GM19452 (cell line): ENCODE data around the gene LAG3.

Experiments used
- ATAC-seq: cut with Tn5 transposase; IDR thresholded peaks from one replicate; pipeline ENCODE4 v1.9.1; 2021; ENCODE audit not compliant: unreplicated experiment

Gene LAG3

DNA sequence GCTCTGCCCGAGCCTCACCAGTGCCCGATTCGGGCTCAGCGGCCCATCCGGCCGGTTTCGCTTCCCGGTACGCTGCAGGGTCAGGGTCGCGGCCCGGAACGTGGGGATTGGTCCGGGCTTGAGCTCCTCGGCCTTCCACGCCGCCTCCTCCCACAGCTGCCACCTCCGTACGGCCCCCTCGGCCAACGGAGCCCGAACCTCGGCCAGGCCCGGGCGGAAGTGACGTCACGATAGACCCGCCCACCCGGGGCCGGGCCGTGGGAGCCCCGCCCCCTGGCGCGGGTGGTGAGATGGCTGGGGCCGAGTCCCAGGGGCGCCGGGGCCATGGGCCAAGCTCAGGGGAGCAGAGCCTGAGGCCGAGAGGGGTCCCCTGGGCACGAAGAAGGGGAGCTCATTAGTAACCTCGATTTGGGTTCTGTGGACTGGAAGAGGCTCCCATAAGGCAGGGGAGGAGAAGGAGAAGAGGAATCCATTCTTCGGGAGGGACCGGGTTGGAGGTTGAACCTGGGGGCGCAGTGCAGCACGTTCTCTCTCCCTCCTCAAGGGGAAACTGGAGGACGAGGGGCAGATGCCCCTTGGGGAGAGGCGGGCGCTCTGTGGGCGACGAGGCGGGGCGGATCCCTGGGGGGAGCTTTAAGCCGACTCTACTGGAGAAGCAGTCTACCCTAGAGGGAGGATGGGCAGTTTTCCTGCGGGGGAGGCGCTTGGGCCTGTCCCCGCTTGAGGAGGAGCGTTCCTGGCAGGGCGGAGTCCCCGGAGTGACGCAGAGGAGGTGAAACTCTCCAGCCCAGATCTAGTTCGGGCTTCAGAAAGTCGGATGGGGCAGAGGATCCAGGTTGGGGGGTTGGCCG is 19.2 kb upstream of the LAG3 start, which contains the start of gene MLF2:
TSS of gene MLF2 (minus strand) at position 221 of the 851 bp plus-strand sequence. CDS start 807 bp downstream, outside the sequence.
- ATAC-seq = peak; percentile 84

DNA sequence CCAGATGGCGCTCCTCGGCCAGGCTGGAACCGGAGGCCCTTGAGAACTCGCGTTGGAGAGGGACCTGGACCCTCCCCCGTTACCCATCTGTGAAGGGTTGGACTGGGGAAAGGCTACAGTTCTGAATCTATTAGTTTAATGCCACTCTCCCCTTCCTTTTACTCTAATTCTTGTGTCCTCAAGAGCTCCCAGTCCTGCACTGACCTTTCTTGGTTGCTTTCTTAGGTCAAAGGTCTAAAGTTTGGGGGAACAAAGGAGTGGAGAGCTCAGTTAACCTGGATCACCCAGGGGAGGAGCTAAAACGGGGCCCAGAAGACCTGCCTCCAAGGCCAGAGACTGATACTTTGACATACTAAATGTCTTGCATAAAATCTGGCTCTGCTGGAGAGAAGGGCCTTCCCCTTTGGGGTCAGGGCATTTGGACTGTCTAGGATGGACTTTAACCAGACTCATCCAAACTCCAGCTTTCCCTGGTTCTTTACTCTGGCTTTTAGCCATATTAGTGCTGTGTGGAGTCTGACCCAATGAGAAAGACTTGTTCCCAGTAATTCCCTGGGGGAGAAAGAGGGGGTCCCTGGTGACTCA is 18.5 kb upstream of the LAG3 start:
- ATAC-seq = no peak

DNA sequence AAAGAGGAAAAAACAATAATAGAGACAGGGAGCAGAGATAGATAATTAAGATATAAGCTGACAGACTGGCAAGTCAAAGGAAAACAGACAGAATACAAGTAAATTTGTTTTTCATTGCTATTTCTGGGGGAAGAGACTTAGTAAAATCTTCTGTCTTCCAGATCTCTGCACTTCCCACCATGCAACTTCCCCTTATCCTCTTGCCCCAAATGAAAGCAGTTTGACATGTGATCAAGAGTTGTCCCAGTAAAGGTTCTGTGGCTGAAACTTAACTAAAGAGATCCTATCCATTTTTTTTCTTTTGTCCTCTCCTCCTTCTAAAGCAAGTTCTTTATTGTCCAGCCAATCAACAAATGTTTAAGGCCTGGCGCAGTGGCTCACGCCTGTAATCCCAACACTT is 17.9 kb upstream of the LAG3 start:
- no peak for ATAC-seq

DNA sequence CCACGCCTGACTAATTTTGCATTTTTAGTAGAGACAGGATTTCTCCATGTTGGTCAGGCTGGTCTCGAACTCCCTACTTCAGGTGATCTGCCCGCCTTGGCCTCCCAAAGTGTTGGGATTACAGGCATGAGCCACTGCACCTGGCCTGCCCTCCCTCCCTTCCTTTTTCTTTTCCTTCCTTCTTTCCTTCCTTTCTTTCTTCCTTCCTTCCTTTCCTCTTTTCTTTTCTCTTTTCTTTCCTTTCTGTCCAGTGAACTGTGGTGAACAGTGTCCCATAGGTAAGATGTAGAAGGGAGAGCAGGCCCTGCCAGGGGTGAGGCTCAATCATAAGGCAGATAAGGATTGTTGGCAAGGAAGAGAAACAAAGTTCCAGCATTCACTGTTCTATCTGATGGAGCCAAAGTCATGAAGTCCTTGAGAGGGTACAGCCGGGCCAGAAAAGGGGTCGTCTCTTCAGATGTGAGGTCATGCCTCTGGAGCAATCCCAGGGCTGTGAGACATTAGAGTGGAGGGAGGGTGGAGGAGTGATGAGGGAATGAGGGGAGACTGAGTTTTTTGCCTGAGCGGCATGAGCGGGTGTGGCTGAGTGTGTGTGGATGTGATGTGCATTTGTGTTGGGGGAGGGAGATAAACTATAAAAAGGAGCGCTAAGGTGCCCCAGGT is 15.2 kb upstream of the LAG3 start:
- ATAC-seq = no peak

GRCh38 chr12:6758506-6759095 is 13.7 kb upstream of the LAG3 start:
- no peak for ATAC-seq

- no peak for ATAC-seq
Measured at GRCh38 chr12:6759741-6760140, 12.6 kb upstream of the LAG3 start.

GRCh38 chr12:6763380-6763779 is 8.9 kb upstream of the LAG3 start:
- no peak for ATAC-seq

DNA sequence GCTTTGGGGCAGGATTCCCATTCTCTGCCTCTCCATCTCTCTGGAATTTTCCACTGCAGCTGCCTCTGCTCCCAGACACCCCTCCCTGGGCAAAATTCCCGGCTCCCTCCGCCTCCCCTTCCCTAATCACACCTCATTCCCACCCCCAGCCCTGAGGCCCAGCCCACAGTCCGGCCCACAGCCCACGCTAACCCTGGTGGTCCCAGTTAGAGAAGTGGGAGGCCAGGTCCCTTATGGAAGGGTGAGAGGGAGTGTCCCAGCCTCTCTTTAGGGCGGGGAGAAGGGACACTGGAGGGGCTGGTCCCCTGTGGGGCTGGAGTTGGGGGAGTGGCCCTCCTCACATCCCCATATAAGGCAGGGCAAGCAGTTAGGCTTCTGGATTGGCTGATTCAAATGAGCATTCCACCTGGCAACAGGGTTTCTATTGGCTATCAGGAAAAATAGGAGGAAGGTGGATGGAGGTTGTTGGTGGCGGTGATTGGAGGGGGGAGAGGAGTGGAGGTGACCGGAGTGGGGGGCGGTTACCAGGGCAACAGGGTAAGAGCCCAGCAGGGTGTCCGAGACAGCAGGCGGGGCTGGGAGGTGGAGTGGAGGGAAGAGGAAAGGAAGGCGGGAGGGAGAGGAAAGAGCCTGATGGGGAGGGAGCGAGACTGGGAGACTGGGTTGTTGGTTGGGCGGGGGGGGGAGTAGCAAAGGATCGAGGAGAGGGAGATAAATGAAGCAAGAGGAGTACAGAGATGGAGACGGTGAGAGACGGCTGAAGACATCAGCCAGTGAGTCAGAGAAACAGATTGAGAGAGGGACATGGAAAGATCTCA is 8.1 kb upstream of the LAG3 start:
- peak; percentile 84 for ATAC-seq

- ATAC-seq = no peak
Measured at GRCh38 chr12:6765048-6765633, 7.2 kb upstream of the LAG3 start.

- ATAC-seq = peak; percentile 10
Measured at GRCh38 chr12:6765634-6766581, 6.4 kb upstream of the LAG3 start, which contains the start of gene PTMS. Gene PTMS, plus strand, starts transcription at chr12:6766363. Its CDS starts 343 bp downstream, at chr12:6766706.

- peak; percentile 50 for ATAC-seq
Measured at GRCh38 chr12:6766651-6767349, 5.5 kb upstream of the LAG3 start.

GRCh38 chr12:6767353-6768319 is 4.7 kb upstream of the LAG3 start:
- no peak for ATAC-seq

DNA sequence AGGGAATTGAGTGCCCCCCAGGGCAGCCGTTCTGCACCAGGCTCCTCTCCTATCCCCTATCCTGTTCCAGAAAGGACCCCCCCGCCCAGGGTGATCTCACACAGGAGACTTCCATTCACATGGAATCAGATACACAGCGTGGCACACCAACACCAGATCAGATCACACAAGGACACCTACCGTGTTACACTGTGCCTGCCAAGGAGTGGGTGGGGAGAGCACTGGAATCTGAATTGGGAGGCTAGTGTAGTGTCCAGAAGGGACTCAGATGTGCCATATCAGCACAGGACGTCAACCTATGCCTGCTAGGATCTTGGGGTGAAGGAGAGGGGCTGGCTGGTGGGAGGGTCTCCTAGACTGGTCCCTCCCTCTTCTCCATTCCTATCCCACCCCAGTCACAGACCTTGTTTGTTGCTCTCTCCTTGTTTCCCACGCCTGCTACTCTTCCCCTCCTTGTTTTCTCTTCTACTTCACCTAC is 3.8 kb upstream of the LAG3 start:
- no peak for ATAC-seq

GRCh38 chr12:6768990-6769389 is 3.3 kb upstream of the LAG3 start:
- no peak for ATAC-seq

GRCh38 chr12:6769666-6770065 is 2.7 kb upstream of the LAG3 start:
- no peak for ATAC-seq

DNA sequence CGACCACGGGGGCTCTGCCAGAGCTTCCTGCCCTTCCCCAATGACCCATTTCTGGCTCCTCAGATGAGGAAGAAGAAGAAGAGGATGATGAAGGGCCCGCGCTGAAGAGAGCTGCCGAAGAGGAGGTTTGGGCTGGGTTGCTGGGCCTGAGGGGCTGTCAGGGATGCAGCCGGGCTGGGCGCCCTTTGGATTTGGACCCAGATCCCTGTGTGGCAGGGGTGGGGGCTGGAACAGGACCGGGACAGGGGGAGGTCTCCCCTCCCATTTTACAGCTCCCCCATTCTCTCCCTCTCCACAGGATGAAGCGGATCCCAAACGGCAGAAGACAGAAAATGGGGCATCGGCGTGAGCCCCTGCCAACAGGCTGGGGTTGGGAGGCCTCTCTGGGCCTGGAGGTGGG is 2.2 kb upstream of the LAG3 start:
- no peak for ATAC-seq

DNA sequence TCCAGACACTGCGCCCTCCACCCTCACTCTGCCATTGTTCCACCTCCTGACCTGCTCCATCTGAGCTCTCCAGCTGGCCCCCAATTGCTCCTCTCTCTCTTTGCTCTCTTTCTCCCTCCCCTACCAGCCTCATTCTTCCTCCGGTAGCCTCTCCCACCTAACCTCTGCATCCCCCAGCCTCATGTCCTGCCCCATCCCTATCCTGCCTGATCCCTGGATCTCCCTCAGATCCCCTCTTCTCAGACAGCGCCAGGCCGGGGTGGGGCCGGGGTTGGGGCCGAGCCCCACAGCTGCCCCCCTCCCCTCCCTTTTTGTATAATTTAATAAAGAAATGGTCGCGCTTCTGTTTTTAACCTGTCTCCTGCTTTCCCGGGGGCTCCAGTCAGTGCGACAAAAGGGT is 1.7 kb upstream of the LAG3 start:
- no peak for ATAC-seq
